ENCODE measurements around the gene P2RY14.

DNA sequence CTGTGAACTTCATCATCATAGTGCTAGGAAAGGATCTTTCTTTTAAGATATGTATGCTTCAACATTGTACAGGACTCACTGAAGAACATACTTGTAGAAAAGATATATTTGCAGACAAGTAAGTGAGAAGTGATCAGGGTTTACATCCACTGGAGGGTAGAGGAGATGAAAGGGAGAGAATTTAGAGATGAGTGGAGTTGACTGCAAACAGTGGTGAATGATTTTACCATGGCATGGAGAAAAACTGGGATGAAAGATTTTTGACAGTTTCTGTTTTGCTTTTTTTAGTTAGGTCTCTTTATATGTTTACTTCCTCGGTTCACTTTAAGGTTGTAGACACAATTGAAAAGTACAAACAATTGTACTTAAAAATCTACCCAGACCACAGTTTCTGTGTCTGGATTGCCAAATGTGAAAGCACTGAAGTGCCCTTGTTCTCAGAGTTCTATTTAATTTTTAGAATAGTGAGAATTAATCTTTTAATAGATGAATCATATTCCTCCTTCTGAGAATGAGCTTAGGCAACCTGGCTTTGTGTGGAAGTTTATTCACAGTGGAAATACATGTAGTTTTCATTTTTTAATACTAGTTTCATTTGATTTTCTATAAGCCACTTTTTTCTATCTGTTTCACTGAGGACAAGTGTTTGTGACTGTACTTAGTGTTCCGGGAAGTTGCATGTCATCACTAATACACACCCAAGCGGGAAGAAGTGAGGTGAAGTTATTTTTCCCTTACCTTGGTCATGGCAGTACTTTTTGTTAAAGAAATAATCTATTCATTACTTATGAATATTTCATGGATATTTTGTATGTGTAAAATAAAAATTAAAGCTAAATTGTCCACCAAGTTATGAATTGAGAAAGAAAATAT, 73.6 kb downstream of the P2RY14 start:
- TF ChIP-seq CTCF (IDR thresholded peaks at IDR 0.05): no peak
- TF ChIP-seq POLR2A (IDR thresholded peaks at IDR 0.05): no peak
- TF ChIP-seq EP300 (IDR thresholded peaks at IDR 0.05): no peak
- TF ChIP-seq POLR2AphosphoS5 (IDR thresholded peaks at IDR 0.05): no peak

Measured in stomach (tissue), 4 donors.